Measurements from ENCODE around the gene MTRFR.

MTRFR gene

DNA sequence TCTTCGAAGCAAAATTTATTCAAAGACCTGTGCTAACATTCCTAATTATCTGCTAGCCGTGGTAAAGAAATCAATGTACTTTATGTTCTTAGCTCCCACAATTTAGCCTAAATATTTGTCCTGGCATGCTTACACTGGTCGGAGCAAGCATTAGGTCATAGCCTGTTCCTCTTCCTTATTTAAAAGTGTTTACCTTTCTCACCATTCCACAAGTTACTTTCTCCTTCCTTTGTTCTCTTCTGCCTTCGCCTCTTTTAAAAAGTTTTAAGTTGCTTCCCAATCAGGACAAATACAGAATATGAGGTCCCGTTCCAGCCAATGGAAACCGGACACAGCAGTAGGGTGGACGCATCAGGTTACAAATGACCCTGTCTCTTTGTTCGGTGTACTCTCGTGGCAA is 26.8 kb downstream of the MTRFR start:
- TF ChIP-seq, protein P1, sequence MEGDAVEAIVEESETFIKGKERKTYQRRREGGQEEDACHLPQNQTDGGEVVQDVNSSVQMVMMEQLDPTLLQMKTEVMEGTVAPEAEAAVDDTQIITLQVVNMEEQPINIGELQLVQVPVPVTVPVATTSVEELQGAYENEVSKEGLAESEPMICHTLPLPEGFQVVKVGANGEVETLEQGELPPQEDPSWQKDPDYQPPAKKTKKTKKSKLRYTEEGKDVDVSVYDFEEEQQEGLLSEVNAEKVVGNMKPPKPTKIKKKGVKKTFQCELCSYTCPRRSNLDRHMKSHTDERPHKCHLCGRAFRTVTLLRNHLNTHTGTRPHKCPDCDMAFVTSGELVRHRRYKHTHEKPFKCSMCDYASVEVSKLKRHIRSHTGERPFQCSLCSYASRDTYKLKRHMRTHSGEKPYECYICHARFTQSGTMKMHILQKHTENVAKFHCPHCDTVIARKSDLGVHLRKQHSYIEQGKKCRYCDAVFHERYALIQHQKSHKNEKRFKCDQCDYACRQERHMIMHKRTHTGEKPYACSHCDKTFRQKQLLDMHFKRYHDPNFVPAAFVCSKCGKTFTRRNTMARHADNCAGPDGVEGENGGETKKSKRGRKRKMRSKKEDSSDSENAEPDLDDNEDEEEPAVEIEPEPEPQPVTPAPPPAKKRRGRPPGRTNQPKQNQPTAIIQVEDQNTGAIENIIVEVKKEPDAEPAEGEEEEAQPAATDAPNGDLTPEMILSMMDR (IDR thresholded peaks at IDR 0.05; ENCODE audit: low read depth, low read length), result no peak
- in situ Hi-C loops (cut with HindIII; ENCODE audit: low sequenced_read_pairs), result no loop called here
- H3K4me3 ChIP-seq (ENCODE audit: low read depth, low read length), result no peak overlapping the region
- no peak for DNase-seq (ENCODE audit: low read depth, low spot score)

- DNase-seq (ENCODE audit: low read depth, low spot score), result no peak
- TF ChIP-seq, protein P1 (IDR thresholded peaks at IDR 0.05; ENCODE audit: low read depth, low read length), result no peak
- in situ Hi-C loops (cut with HindIII; ENCODE audit: low sequenced_read_pairs), result no loop called here
- no peak overlapping the region for H3K4me3 ChIP-seq (ENCODE audit: low read depth, low read length)
Observed at GRCh38 chr12:123261196-123261595, 28.0 kb downstream of the MTRFR start.

DNA sequence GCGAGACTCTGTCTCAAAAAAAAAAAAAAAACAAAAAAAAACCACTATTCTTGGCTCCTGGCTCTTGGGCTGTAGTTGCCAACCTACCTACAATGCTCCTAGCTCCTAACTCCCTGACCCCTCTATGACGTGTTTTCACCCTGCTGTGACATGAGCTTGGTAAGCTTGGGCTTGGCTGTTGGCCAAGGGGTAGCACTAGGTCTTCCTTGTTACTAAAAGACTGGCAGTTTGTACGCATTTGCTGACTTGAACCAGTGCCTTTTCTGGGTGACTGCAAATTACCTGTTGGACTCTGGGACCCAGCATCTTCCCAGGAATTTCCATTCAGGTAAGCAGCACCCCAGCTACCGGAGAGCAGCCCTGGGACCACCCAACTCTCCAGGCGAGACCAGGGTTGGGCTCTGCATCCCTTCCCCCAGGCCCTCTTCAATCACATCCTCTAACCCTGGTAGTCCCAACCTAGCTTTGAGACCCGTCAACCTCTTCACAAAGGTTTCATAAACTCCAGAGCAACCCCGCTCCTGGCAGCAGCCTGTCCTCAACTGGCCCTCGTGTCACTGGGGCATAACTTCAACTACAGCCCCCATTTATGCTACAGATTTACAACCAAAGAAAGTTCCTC is 30.1 kb downstream of the MTRFR start:
- no peak overlapping the region for H3K4me3 ChIP-seq (ENCODE audit: low read depth, low read length)
- in situ Hi-C loops (cut with HindIII; ENCODE audit: low sequenced_read_pairs), result no loop called here
- TF ChIP-seq, protein P1 (IDR thresholded peaks at IDR 0.05; ENCODE audit: low read depth, low read length), result no peak

DNA sequence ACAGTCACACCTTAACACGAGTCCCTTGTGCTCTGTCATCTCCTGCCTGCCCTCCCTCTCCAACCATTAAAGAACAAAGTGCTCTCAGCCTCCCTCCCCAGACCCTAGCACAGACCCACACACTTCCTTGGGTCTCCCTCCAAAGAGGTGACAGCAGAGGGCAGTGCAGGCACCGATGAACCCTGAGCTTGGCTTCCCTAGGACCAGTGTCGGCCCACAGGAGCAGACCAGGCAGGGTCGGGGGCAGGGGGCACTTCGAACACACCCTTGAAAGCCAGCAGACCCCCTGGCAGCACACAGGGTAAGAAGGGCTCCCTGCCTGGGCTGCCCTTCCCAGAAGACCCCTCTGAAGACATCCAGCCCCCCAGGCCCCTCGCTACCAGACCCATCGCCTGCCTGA is 31.4 kb downstream of the MTRFR start:
- H3K4me3 ChIP-seq (ENCODE audit: low read depth, low read length), result no peak overlapping the region
- no peak for DNase-seq (ENCODE audit: low read depth, low spot score)
- in situ Hi-C loops (cut with HindIII; ENCODE audit: low sequenced_read_pairs), result no loop called here
- TF ChIP-seq, protein P1 (IDR thresholded peaks at IDR 0.05; ENCODE audit: low read depth, low read length), result peak; percentile 14

More for the DNA sequence above, 30.1 kb downstream of the MTRFR start:
- DNase-seq (ENCODE audit: low read depth, low spot score), result no peak

GRCh38 chr12:123265851-123266678 is 32.8 kb downstream of the MTRFR start:
- no peak overlapping the region for H3K4me3 ChIP-seq (ENCODE audit: low read depth, low read length)
- no peak for DNase-seq (ENCODE audit: low read depth, low spot score)
- in situ Hi-C loops (cut with HindIII; ENCODE audit: low sequenced_read_pairs), result no loop called here
- TF ChIP-seq, protein P1 (IDR thresholded peaks at IDR 0.05; ENCODE audit: low read depth, low read length), result no peak

DNA sequence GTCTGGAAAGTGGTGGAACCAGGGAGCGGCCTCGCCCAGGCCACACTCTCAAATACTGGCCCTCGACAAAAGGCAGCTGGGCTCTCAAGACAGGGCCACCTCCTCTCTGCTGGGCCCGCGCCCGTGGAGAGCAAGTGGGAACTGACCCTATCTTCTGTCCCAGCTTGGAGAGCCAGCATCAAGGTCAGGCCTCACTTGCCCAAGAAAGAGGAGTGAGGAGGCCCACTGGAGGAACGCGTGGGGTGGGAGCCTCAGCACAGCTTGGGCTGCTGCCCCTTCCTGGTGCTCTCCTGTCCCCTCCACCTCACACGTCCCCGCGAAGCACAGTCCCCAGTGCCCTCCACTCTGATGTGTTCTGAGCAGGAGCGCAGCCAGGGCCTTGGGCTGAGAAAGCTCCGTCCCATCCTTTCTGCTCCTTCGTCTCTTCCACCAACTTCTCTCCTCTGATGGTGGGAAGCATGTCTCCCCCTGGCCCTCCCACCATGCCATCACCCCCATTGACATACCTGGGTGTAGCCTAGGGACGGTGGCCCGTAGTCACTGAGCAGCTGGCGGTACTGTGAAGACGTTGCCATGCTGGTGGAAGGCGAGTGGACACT is 33.5 kb downstream of the MTRFR start:
- in situ Hi-C loops (cut with HindIII; ENCODE audit: low sequenced_read_pairs), result no loop called here
- H3K4me3 ChIP-seq (ENCODE audit: low read depth, low read length), result no peak overlapping the region
- no peak for DNase-seq (ENCODE audit: low read depth, low spot score)
- TF ChIP-seq, protein P1 (IDR thresholded peaks at IDR 0.05; ENCODE audit: low read depth, low read length), result no peak
